HCT116 (cell line): Measurements from ENCODE around the gene FCHO1. TPM values are rescaled to one million over a fixed set of nuclear protein-coding genes. Genes with fewer than 3 reads are reported as not detected.

ENCODE experiments used
- ATAC-seq: fragments of 200-7000 bp; cut with Tn5 transposase; 2 replicates; pipeline ENCODE4 v1.9.1; 2020; ENCODE audit warnings: mild to moderate bottlenecking, moderate library complexity
- BruUV-seq: library from RNA; stranded (reverse); fragments of 400-500 nt; replicated peaks from 2 replicates; lab custom pipeline; 2021; lab: Mats Ljungman, UMichigan
- CTCF ChIA-PET: fragments of 300-600 bp; sonication (Branson Sonifier 250); formaldehyde crosslinking; loops from one replicate; lab custom pipeline; 2021; ENCODE audit warnings: antibody characterized with exemption; lab: Charles Lee
- POLR2A ChIA-PET: fragments of 300-600, 350-600 bp; sonication (Branson Sonifier 250); formaldehyde crosslinking; loops from one replicate; lab custom pipeline; 2021; ENCODE audit warnings: antibody characterized with exemption; lab: Charles Lee
- RAD21 ChIA-PET, 2 experiments: fragments of 300-600 bp; sonication (Branson Sonifier 250); formaldehyde crosslinking; loops; one replicate each; lab custom pipeline; 2023; ENCODE audit warnings: low total read pairs in 2 of 2; ENCODE audit not compliant: uncharacterized antibody in 2 of 2, unreplicated experiment in 2 of 2, low non-redundant PET in 1 of 2; lab: Charles Lee
- DNase-seq: peaks from one replicate; pipeline ENCODE4 v3.0.0-alpha.2; 2010; ENCODE audit warnings: low read depth, low spot score
- H2AFZ ChIP-seq: fragments of 200-600 bp; shearing (Covaris generic), sonication (generic); 2 replicates; pipeline ENCODE4 v1.6.1; 2017; ENCODE audit warnings: low read depth, mixed run types, mixed read lengths, antibody characterized with exemption, low read length; ENCODE audit not compliant: poor library complexity, severe bottlenecking
- H3K27ac ChIP-seq: 2 replicates; pipeline ENCODE4 v1.5.1; 2012; ENCODE audit warnings: low read depth, low read length
- H3K27me3 ChIP-seq: fragments of 200-600 bp; sonication (generic); 2 replicates; pipeline ENCODE4 v1.6.1; 2016; ENCODE audit warnings: mixed run types, low read length, mixed read lengths; ENCODE audit not compliant: insufficient read depth
- H3K36me3 ChIP-seq, 2 experiments: fragments of 200-500 bp in 1 of 2; fragments of 200-600 bp in 1 of 2; sonication (Bioruptor generic) in 1 of 2; sonication (generic) in 1 of 2; 2 replicates each; pipeline versions ENCODE4 v1.5.1 to v1.6.1; 2014 to 2016; ENCODE audit warnings: low read length in 2 of 2, inconsistent platforms in 1 of 2, mixed read lengths in 1 of 2, mixed run types in 1 of 2; ENCODE audit not compliant: insufficient read depth in 2 of 2, control insufficient read depth in 1 of 2
- H3K4me1 ChIP-seq, 2 experiments: fragments of 200-600 bp in 1 of 2; sonication (generic) in 1 of 2; 2 replicates each; pipeline versions ENCODE4 v1.5.1 to v1.6.1; 2012 to 2017; ENCODE audit warnings: low read length in 2 of 2, inconsistent platforms in 1 of 2, mild to moderate bottlenecking in 1 of 2, mixed read lengths in 1 of 2, mixed run types in 1 of 2, moderate library complexity in 1 of 2; ENCODE audit not compliant: insufficient read depth in 2 of 2, control insufficient read depth in 1 of 2
- H3K4me2 ChIP-seq: fragments of 200-600 bp; sonication (generic); 2 replicates; pipeline ENCODE4 v1.6.1; 2017; ENCODE audit warnings: mixed run types, low read length, mixed read lengths
- H3K4me3 ChIP-seq, 2 experiments: fragments of 200-600 bp in 1 of 2; sonication (generic) in 1 of 2; replicated peaks in 1 of 2; 2 replicates each; pipeline ENCODE4 v1.5.1; 2011 to 2016; ENCODE audit warnings: low read length in 2 of 2, control low read depth in 1 of 2, low read depth in 1 of 2, mild to moderate bottlenecking in 1 of 2, mixed read lengths in 1 of 2, mixed run types in 1 of 2
- H3K79me2 ChIP-seq: fragments of 200-600 bp; sonication (generic); 2 replicates; pipeline ENCODE4 v1.6.1; 2017; ENCODE audit warnings: mild to moderate bottlenecking, mixed run types, low read length, moderate library complexity, mixed read lengths; ENCODE audit not compliant: insufficient read depth
- H3K9ac ChIP-seq: fragments of 200-600 bp; sonication (generic); 2 replicates; pipeline ENCODE4 v1.6.1; 2016; ENCODE audit warnings: low read length, mixed read lengths
- H3K9me2 ChIP-seq: fragments of 200-600 bp; sonication (generic), shearing (Covaris generic); 2 replicates; pipeline ENCODE4 v1.6.1; 2017; ENCODE audit warnings: mixed run types, mild to moderate bottlenecking, moderate library complexity; ENCODE audit not compliant: insufficient read depth
- H3K9me3 ChIP-seq, 2 experiments: fragments of 200-500 bp in 1 of 2; fragments of 200-600 bp in 1 of 2; sonication (Bioruptor generic) in 1 of 2; sonication (generic) in 1 of 2; 2 replicates each; pipeline ENCODE4 v1.6.1; 2014 to 2017; ENCODE audit warnings: low read length in 2 of 2, mixed read lengths in 2 of 2, inconsistent platforms in 1 of 2, low read depth in 1 of 2, mild to moderate bottlenecking in 1 of 2, mixed run types in 1 of 2, moderate library complexity in 1 of 2; ENCODE audit not compliant: control insufficient read depth in 1 of 2, insufficient read depth in 1 of 2
- H4K20me1 ChIP-seq: fragments of 200-600 bp; sonication (generic), shearing (Covaris generic); 2 replicates; pipeline ENCODE4 v1.6.1; 2017; ENCODE audit warnings: mixed run types, mild to moderate bottlenecking, moderate library complexity; ENCODE audit not compliant: insufficient read depth
- ATF3 ChIP-seq: IDR thresholded peaks from 2 replicates; pipeline ENCODE4 v1.6.1; 2012
- CBX3 ChIP-seq: IDR thresholded peaks from 2 replicates; pipeline ENCODE4 v1.6.1; 2012; ENCODE audit warnings: low read depth
- CEBPB ChIP-seq: IDR thresholded peaks from 2 replicates; pipeline ENCODE4 v1.6.1; 2012; ENCODE audit warnings: low read depth
- ELF1 ChIP-seq: IDR thresholded peaks from 2 replicates; pipeline ENCODE4 v1.6.1; 2012; ENCODE audit warnings: low read depth, borderline replicate concordance
- EZH2 ChIP-seq: fragments of 200-600 bp; sonication (generic); IDR thresholded peaks from 2 replicates; pipeline ENCODE4 v1.6.1; 2017; ENCODE audit warnings: antibody characterized with exemption, mixed run types
- FOSL1 ChIP-seq: IDR thresholded peaks from 2 replicates; pipeline ENCODE4 v1.6.1; 2012; ENCODE audit warnings: low read depth
- JUND ChIP-seq: IDR thresholded peaks from 2 replicates; pipeline ENCODE4 v1.6.1; 2012
- POLR2A ChIP-seq: IDR thresholded peaks from 2 replicates; pipeline ENCODE4 v1.7.0; 2011; ENCODE audit warnings: borderline replicate concordance; ENCODE audit not compliant: insufficient read depth, insufficient read length; ENCODE audit errors: extremely low read depth
- RAD21 ChIP-seq: IDR thresholded peaks from 2 replicates; pipeline ENCODE4 v1.6.1; 2012; ENCODE audit warnings: low read depth, mild to moderate bottlenecking
- TCF7L2 ChIP-seq: IDR thresholded peaks from 2 replicates; pipeline ENCODE4 v1.7.0; 2011; ENCODE audit warnings: borderline replicate concordance, inconsistent platforms; ENCODE audit not compliant: insufficient read depth, insufficient read length; ENCODE audit errors: extremely low read depth
- YY1 ChIP-seq: IDR thresholded peaks from 2 replicates; pipeline ENCODE4 v1.6.1; 2011; ENCODE audit warnings: low read length, low read depth, moderate library complexity, mild to moderate bottlenecking; ENCODE audit not compliant: insufficient replicate concordance; ENCODE audit errors: extremely low read depth
- ZFX ChIP-seq: fragments of 450-650 bp; IDR thresholded peaks from 2 replicates; pipeline ENCODE4 v1.6.1; 2017
- intact Hi-C: fragments of 100-400 bp; cut with micrococcal nuclease; formaldehyde crosslinking; loops from 2 replicates; pipeline ENCODE4 v1.10.0; 2022
- total RNA-seq: library from RNA; stranded (reverse); gene quantifications from one replicate; pipeline ENCODE4 v1.2.1, GENCODE V29; 2021; ENCODE audit not compliant: unreplicated experiment
- TF ChIP-seq, protein P1 (sequence below): IDR thresholded peaks from 2 replicates; pipeline ENCODE4 v1.6.1; 2012
- TF ChIP-seq, protein P2 (sequence below): IDR thresholded peaks from 2 replicates; pipeline ENCODE4 v1.6.1; 2012; ENCODE audit warnings: low read depth
- TF ChIP-seq, protein P3 (sequence below), 3 experiments: fragments of 200-600 bp in 1 of 3; sonication (generic) in 1 of 3; IDR thresholded peaks in 2 of 3; conservative IDR thresholded peaks in 1 of 3; 2 replicates each; pipeline ENCODE4 v1.5.1; 2012 to 2017; ENCODE audit warnings: low read depth in 2 of 3, low read length in 2 of 3, antibody characterized with exemption in 1 of 3, borderline replicate concordance in 1 of 3, control low read depth in 1 of 3, mild to moderate bottlenecking in 1 of 3, mixed read lengths in 1 of 3, mixed run types in 1 of 3, moderate library complexity in 1 of 3; ENCODE audit not compliant: insufficient read depth in 1 of 3
- TF ChIP-seq, protein P4 (sequence below): IDR thresholded peaks from 2 replicates; pipeline ENCODE4 v1.6.1; 2011; ENCODE audit warnings: mild to moderate bottlenecking, low read length, moderate library complexity; ENCODE audit not compliant: insufficient replicate concordance; ENCODE audit errors: extremely low read depth

Gene FCHO1
- total RNA-seq, 1 experiment from 2014 or later: 28.1 TPM

- TF ChIP-seq ATF3 (no peak), YY1 (no peak), CEBPB (no peak), ZFX (no peak), CBX3 (no peak), FOSL1 (no peak), JUND (no peak)
- TF ChIP-seq, protein P1, sequence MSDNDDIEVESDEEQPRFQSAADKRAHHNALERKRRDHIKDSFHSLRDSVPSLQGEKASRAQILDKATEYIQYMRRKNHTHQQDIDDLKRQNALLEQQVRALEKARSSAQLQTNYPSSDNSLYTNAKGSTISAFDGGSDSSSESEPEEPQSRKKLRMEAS: no peak
Observed at GRCh38 chr19:17733127-17733526, 18.1 kb upstream of the FCHO1 start (continued).

DNA sequence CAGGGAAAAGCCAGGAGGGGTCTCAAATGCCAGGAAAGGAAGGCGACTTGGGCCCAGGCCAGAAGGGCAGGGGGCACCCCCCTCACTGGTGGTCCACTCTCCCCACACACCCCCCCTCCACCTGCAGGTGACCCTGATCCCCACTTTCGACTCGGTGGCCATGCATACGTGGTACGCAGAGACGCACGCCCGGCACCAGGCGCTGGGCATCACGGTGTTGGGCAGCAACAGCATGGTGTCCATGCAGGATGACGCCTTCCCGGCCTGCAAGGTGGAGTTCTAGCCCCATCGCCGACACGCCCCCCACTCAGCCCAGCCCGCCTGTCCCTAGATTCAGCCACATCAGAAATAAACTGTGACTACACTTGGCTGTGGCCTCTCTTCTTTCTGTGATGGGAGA lies 17.1 kb upstream of the FCHO1 start:
- Histone ChIP-seq H3K4me1 (peaks cover 21 to 43% of the 10 kb centered on the region in 2 experiments), H3K9me3 (no peaks in the 10 kb centered on the region), H3K9ac (no peak overlapping the region), H4K20me1 (0 out of 2 replicates have a peak, but pooled peaks cover 3% of the 10 kb centered on the region), H3K27me3 (no peaks in the 10 kb centered on the region), H3K27ac (no peak overlapping the region), H2AFZ (no peak overlapping the region), H3K4me2 (no peak overlapping the region), H3K79me2 (peaks cover 43% of the 10 kb centered on the region), H3K4me3 (no peak overlapping the region), H3K9me2 (no peaks in the 10 kb centered on the region), H3K36me3 (peaks cover 30 to 41% of the 10 kb centered on the region in 2 experiments; a peak in 3 of 4 replicates)
- no peak for ATAC-seq
- intact Hi-C loops: no loop called here
- POLR2A ChIA-PET: no interaction called here
- RAD21 ChIA-PET: no interaction called here
- no peak for DNase-seq
- CTCF ChIA-PET: no interaction called here
- TF ChIP-seq TCF7L2 (no peak), EZH2 (no peak), CBX3 (no peak), ELF1 (no peak), JUND (no peak), CEBPB (no peak), FOSL1 (no peak), YY1 (no peak), POLR2A (no peak), ATF3 (no peak), RAD21 (no peak)
- TF ChIP-seq, protein P2, sequence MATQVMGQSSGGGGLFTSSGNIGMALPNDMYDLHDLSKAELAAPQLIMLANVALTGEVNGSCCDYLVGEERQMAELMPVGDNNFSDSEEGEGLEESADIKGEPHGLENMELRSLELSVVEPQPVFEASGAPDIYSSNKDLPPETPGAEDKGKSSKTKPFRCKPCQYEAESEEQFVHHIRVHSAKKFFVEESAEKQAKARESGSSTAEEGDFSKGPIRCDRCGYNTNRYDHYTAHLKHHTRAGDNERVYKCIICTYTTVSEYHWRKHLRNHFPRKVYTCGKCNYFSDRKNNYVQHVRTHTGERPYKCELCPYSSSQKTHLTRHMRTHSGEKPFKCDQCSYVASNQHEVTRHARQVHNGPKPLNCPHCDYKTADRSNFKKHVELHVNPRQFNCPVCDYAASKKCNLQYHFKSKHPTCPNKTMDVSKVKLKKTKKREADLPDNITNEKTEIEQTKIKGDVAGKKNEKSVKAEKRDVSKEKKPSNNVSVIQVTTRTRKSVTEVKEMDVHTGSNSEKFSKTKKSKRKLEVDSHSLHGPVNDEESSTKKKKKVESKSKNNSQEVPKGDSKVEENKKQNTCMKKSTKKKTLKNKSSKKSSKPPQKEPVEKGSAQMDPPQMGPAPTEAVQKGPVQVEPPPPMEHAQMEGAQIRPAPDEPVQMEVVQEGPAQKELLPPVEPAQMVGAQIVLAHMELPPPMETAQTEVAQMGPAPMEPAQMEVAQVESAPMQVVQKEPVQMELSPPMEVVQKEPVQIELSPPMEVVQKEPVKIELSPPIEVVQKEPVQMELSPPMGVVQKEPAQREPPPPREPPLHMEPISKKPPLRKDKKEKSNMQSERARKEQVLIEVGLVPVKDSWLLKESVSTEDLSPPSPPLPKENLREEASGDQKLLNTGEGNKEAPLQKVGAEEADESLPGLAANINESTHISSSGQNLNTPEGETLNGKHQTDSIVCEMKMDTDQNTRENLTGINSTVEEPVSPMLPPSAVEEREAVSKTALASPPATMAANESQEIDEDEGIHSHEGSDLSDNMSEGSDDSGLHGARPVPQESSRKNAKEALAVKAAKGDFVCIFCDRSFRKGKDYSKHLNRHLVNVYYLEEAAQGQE: no peak
- TF ChIP-seq, protein P3, sequence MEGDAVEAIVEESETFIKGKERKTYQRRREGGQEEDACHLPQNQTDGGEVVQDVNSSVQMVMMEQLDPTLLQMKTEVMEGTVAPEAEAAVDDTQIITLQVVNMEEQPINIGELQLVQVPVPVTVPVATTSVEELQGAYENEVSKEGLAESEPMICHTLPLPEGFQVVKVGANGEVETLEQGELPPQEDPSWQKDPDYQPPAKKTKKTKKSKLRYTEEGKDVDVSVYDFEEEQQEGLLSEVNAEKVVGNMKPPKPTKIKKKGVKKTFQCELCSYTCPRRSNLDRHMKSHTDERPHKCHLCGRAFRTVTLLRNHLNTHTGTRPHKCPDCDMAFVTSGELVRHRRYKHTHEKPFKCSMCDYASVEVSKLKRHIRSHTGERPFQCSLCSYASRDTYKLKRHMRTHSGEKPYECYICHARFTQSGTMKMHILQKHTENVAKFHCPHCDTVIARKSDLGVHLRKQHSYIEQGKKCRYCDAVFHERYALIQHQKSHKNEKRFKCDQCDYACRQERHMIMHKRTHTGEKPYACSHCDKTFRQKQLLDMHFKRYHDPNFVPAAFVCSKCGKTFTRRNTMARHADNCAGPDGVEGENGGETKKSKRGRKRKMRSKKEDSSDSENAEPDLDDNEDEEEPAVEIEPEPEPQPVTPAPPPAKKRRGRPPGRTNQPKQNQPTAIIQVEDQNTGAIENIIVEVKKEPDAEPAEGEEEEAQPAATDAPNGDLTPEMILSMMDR (IDR thresholded peaks at IDR 0.05 in 2 of 3, conservative IDR thresholded peaks at IDR 0.05 in 1 of 3; ENCODE audit: borderline replicate concordance in 1 of 3, insufficient read depth in 1 of 3, low read depth in 2 of 3, low read length in 2 of 3): no peak
- TF ChIP-seq, protein P4, sequence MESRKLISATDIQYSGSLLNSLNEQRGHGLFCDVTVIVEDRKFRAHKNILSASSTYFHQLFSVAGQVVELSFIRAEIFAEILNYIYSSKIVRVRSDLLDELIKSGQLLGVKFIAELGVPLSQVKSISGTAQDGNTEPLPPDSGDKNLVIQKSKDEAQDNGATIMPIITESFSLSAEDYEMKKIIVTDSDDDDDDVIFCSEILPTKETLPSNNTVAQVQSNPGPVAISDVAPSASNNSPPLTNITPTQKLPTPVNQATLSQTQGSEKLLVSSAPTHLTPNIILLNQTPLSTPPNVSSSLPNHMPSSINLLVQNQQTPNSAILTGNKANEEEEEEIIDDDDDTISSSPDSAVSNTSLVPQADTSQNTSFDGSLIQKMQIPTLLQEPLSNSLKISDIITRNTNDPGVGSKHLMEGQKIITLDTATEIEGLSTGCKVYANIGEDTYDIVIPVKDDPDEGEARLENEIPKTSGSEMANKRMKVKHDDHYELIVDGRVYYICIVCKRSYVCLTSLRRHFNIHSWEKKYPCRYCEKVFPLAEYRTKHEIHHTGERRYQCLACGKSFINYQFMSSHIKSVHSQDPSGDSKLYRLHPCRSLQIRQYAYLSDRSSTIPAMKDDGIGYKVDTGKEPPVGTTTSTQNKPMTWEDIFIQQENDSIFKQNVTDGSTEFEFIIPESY: no peak
- TF ChIP-seq, protein P1: no peak
- no TSS peak for BruUV-seq
